Stimulated activated naive CD4-positive, alpha-beta T cell treated with Interleukin-2 at 50 U/mL for 16 hours (primary cell): ENCODE data around the gene TOM1.
A peak's percentile ranks its signal among the peaks of the same experiment; 100 is the strongest.

Experiments
- DNase-seq: peaks from one replicate; lab custom pipeline; 2025; lab: John Stamatoyannopoulos, UW

Gene TOM1

GRCh38 chr22:35299673-35300499, at the start of gene TOM1:
Gene TOM1, plus strand, starts transcription at chr22:35299894. Its CDS starts 35 bp downstream, at chr22:35299929.
- peak; percentile 97 for DNase-seq

- no peak for DNase-seq
Observed at GRCh38 chr22:35250156-35250555, 49.5 kb upstream of the TOM1 start.

GRCh38 chr22:35253946-35254345, 45.7 kb upstream of the TOM1 start:
- no peak for DNase-seq

GRCh38 chr22:35257002-35257320, 42.7 kb upstream of the TOM1 start:
- no peak for DNase-seq

- DNase-seq, result peak; percentile 87
Observed at GRCh38 chr22:35257321-35258190, 42.1 kb upstream of the TOM1 start, which contains the start of gene HMGXB4. Gene HMGXB4, plus strand, starts transcription at chr22:35257493. Its CDS starts 4,898 bp downstream, at chr22:35262391.

GRCh38 chr22:35258191-35258988, 41.3 kb upstream of the TOM1 start:
- no peak for DNase-seq

- DNase-seq, result no peak
Observed at GRCh38 chr22:35264986-35265385, 34.7 kb upstream of the TOM1 start.

GRCh38 chr22:35266277-35266676, 33.4 kb upstream of the TOM1 start:
- DNase-seq, result no peak

GRCh38 chr22:35269630-35270029, 30.1 kb upstream of the TOM1 start:
- DNase-seq, result no peak

- no peak for DNase-seq
Observed at GRCh38 chr22:35274154-35274871, 25.4 kb upstream of the TOM1 start.

- DNase-seq, result no peak
Observed at GRCh38 chr22:35275580-35275979, 24.1 kb upstream of the TOM1 start.

- no peak for DNase-seq
Observed at GRCh38 chr22:35276019-35276418, 23.7 kb upstream of the TOM1 start.

- no peak for DNase-seq
Observed at GRCh38 chr22:35288116-35288515, 11.6 kb upstream of the TOM1 start.

- DNase-seq, result no peak
Observed at GRCh38 chr22:35292786-35293185, 6.9 kb upstream of the TOM1 start.

GRCh38 chr22:35296051-35296450, 3.6 kb upstream of the TOM1 start:
- no peak for DNase-seq

- peak; percentile 23 for DNase-seq
Observed at GRCh38 chr22:35299217-35299672, 449 bp upstream of the TOM1 start.

- DNase-seq, result peak; percentile 21
Observed at GRCh38 chr22:35301372-35301874, 1.7 kb downstream of the TOM1 start.

GRCh38 chr22:35303029-35303624, 3.4 kb downstream of the TOM1 start:
- no peak for DNase-seq

GRCh38 chr22:35305525-35306070, 5.9 kb downstream of the TOM1 start:
- no peak for DNase-seq

- DNase-seq, result no peak
Observed at GRCh38 chr22:35306350-35306967, 6.8 kb downstream of the TOM1 start.
